Activated CD8-positive, alpha-beta memory T cell treated with anti-CD3 and anti-CD28 coated beads, Interleukin-2, amount 10 ng/mL, durations not matched to agents 7 days and 5 days (primary cell): ENCODE results near the gene KATNB1. TPM values are rescaled to one million over a fixed set of nuclear protein-coding genes. Genes with fewer than 3 reads are reported as not detected.
"Not testable (repeated sequence)": the region's sequence is repeated elsewhere in the genome, so short reads cannot be mapped to it uniquely, and the experiment has no call there.

Experiments used
- ATAC-seq: fragments of 150-1000 bp; cut with Tn5 transposase; one replicate; pipeline ENCODE4 v1.10.0; 2021; ENCODE audit warnings: moderate library complexity
- CTCF ChIA-PET: fragments of 350-600 bp; sonication (Branson Sonifier 250); formaldehyde crosslinking; loops from one replicate; lab custom pipeline; 2021; ENCODE audit warnings: antibody characterized with exemption; lab: Charles Lee
- DNase-seq: peaks from one replicate; pipeline ENCODE4 v3.0.0-alpha.2; 2020
- H3K27ac Mint-ChIP-seq: one replicate; pipeline ENCODE4 v1.8.0; 2021; ENCODE audit warnings: mild to moderate bottlenecking, mixed read lengths
- H3K27me3 Mint-ChIP-seq: one replicate; pipeline ENCODE4 v1.8.0; 2021; ENCODE audit warnings: mixed read lengths
- H3K36me3 Mint-ChIP-seq: one replicate; pipeline ENCODE4 v1.8.0; 2021; ENCODE audit warnings: mild to moderate bottlenecking, mixed read lengths
- H3K4me1 Mint-ChIP-seq: one replicate; pipeline ENCODE4 v1.8.0; 2021; ENCODE audit warnings: mixed read lengths
- H3K4me3 Mint-ChIP-seq: one replicate; pipeline ENCODE4 v1.8.0; 2021; ENCODE audit warnings: mild to moderate bottlenecking, moderate library complexity, mixed read lengths
- H3K9me3 Mint-ChIP-seq: one replicate; pipeline ENCODE4 v1.8.0; 2022; ENCODE audit warnings: low read depth, mixed read lengths
- total RNA-seq, 2 experiments: library from RNA; stranded (reverse); gene quantifications; one replicate each; pipeline ENCODE4 v1.2.3, GENCODE V29; 2021

KATNB1 gene
- total RNA-seq, 2 experiments from 2014 or later: 41.6 to 43.9 TPM

DNA sequence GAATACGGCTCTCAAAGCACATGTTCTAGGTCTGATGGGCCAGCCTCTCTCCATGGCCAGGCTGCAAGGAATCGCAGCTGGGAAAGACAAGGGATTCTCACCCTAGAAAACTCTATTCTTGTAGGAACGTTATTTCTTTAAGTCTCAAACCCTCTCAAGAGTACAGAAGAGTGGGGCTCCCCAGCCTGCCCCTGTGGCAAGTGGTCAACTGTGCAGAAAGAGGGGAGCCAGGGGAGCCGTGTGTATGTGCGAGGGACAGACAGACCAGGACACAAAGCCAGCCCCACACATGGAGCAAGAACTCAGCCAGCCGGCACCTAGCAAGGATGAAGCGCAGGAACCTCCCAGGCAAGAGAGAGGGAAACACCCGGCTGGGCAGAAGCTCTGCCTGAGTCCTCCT is 50.4 kb downstream of the KATNB1 start:
- CTCF ChIA-PET: no interaction called here
- Mint-ChIP-seq H3K9me3 (no peaks in the 10 kb centered on the region), H3K36me3 (no peaks in the 10 kb centered on the region), H3K4me3 (no peak overlapping the region), H3K27me3 (no peaks in the 10 kb centered on the region), H3K27ac (no peak overlapping the region), H3K4me1 (no peaks in the 10 kb centered on the region)
- DNase-seq (no peak), ATAC-seq (no peak)

DNA sequence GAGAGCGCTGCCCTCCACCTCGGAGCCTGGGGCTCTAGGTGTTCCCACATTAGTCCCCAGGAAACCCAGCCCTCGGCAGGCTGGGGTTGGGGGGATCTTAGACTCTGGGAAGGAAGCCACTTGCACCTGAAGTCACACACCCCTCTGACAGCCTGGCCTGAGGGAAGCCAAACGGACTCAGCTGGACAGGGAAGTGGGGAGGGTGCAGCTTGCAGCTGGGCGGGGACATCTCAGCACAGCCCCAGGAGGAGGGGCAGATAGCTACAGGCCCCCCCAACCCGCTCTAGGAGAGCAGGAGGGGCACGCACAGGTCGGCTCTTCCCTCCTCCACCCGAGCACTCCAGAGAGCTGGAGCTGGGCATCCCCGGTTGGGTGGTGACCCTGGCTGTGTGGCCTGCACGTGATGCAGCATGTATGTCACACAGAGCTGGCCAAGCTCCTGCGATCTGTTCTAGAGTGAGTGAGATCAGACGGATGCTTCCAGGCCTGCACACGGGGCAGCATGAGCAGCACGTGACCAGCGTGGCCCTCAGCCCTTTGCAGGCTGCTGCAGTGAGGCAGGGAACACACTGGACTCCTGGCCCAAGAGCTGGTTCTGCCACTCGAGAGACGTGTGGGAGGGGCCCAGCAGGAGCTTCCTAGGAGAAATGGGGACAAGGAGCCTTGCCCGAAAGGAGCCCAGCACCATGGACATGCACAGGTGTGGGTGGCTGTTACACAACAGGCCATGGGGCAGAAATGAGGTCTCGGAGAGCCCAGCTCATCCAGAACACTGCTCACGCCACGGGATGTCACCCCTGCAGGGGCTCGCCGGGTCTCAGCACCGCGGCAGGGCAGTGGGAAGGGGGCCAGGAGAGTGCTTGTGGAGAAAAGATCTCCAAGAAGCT is 51.3 kb downstream of the KATNB1 start:
- Mint-ChIP-seq H3K27me3 (no peaks in the 10 kb centered on the region), H3K27ac (no peak overlapping the region), H3K9me3 (no peaks in the 10 kb centered on the region), H3K4me1 (no peaks in the 10 kb centered on the region), H3K36me3 (no peaks in the 10 kb centered on the region), H3K4me3 (no peak overlapping the region)
- CTCF ChIA-PET: no interaction called here
- ATAC-seq: no peak
- DNase-seq: no peak

DNA sequence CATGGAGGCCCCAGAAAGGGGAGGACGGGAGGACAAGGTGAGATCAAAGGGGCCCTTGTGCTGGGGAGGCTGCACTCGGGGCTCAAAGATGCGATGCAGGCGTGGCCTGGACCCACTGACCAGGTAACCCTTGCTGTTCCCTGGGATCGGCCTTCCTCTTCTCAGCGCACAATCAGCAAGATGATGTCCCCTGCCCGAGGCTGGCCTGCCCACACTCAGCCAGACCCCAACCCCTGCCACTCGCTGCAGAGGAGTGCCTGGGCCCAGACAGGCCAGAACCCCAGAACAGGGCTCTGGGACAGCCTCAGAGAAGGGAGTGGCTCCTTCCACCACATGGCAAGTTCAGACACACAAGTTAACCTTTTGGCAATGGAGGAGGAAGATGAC is 51.9 kb downstream of the KATNB1 start:
- Mint-ChIP-seq H3K36me3 (no peaks in the 10 kb centered on the region), H3K9me3 (no peaks in the 10 kb centered on the region), H3K4me3 (no peak overlapping the region), H3K27ac (no peak overlapping the region), H3K27me3 (no peaks in the 10 kb centered on the region), H3K4me1 (no peaks in the 10 kb centered on the region)
- CTCF ChIA-PET: no interaction called here
- ATAC-seq (no peak), DNase-seq (no peak)

DNA sequence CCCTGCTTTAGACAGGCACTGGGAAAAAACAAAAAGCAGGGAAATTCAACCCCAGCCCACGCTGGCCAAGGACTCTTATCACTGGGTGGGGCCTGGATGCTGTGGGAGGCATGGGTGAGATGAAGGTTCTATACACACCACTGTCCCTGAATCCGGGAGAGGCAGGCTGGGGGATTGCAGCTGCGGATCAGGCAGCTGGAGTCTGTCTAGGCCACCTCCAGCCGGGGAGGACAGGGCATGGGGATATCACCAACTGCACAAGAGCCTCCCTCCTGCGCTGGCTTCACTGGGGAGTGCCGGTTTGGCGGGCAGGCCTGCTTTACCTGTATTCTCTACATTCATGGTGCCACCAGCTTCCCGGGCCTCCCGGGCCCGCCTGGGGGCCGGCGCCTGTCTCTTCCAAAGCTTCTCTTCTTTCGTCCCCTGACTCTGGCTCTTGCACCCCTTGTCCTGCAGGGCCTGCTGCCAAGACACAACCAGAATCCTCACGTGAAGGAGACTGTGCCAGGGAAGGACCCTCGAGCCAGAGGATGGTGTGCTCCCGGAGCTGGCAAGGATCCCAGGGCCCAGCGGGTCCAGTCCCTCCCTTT is 52.8 kb downstream of the KATNB1 start:
- Mint-ChIP-seq H3K27me3 (no peaks in the 10 kb centered on the region), H3K9me3 (no peaks in the 10 kb centered on the region), H3K36me3 (no peaks in the 10 kb centered on the region), H3K4me1 (no peaks in the 10 kb centered on the region), H3K4me3 (no peak overlapping the region), H3K27ac (no peak overlapping the region)
- CTCF ChIA-PET: no interaction called here
- ATAC-seq (no peak), DNase-seq (no peak)

GRCh38 chr16:57788951-57789350 is 53.4 kb downstream of the KATNB1 start:
- no peak overlapping the region for H3K27ac Mint-ChIP-seq
- CTCF ChIA-PET: no interaction called here
- no peak for ATAC-seq

DNA sequence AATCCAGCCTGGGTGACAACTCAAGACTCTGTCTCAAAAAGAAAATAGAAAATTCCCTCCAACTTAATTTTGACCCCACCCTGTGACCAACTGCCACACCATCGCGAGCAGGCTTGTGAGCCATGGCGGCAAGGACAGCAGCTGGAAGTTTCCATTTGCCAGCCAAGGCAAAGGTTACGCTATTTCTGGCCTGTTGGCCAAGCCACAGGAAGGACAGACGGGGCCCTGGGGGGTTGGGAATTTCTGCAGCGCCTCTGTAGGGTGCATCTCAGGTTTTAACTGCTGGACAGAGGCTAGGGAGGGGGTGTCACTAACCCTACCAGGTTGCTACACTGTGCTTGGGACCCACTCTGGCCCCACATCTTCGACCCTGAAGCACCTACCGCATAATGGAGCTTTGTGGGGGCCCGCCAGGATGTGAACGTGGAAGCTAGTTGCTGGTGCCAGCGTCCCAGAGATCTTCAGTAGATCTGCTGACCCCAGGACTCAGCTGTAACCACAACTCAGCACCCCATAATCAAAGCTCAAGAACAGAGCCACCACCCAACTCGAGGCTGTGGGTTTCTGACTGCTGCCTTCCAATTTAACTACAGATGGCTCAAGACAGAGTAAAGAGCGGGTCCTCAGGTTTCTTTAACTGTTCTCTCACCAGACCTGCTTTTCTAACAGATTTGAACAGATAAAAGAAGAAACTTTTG is 55.8 kb downstream of the KATNB1 start:
- no peak overlapping the region for H3K4me3 Mint-ChIP-seq
- ATAC-seq (no peak), DNase-seq (no peak)
- CTCF ChIA-PET: no interaction called here
- no peaks in the 10 kb centered on the region for H3K27me3 Mint-ChIP-seq
- no peak overlapping the region for H3K27ac Mint-ChIP-seq
- no peaks in the 10 kb centered on the region for H3K4me1 Mint-ChIP-seq
- no peaks in the 10 kb centered on the region for H3K36me3 Mint-ChIP-seq
- no peaks in the 10 kb centered on the region for H3K9me3 Mint-ChIP-seq

More at GRCh38 chr16:57788951-57789350, 53.4 kb downstream of the KATNB1 start:
- Mint-ChIP-seq H3K9me3 (no peaks in the 10 kb centered on the region), H3K36me3 (no peaks in the 10 kb centered on the region), H3K4me1 (no peaks in the 10 kb centered on the region), H3K4me3 (no peak overlapping the region), H3K27me3 (no peaks in the 10 kb centered on the region)
- no peak for DNase-seq

DNA sequence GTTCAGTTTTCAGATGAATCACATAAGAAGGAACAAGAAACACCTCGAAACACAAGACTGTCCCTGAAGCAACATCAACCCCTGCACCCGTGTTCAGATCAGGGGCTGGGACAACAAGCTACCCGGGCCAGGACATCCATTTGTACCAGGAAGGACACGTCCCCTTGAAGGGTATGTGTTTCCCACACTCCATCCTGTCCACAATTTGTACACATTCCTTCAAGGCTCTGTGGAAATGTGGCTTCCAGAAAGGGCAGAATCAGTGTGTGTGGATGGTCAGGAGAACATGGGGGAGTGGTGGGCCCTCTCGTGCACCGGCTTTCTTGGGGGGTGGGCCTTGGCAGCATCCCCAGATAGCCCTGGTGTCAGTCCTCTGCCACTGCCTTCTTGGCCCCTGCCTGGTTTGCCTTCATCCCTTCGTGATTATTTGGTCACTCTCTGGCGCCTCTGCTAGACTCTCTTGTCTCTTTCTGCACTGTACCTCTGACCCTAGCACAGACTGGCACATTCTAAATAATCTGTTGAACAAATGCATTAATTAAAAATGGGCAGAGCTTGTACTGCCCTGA is 56.4 kb downstream of the KATNB1 start:
- CTCF ChIA-PET: interaction anchor here (0.6 to 1.4 kb wide), 2 partner anchors 18 to 34 kb away, joined by 3 to 6 read pairs; no protein-coding TSS in a partner anchor
- H3K27me3 Mint-ChIP-seq: no peaks in the 10 kb centered on the region

GRCh38 chr16:57794849-57795430 is 59.4 kb downstream of the KATNB1 start:
- H3K27me3 Mint-ChIP-seq: peaks cover 5% of the 10 kb centered on the region
- CTCF ChIA-PET: interaction anchor here (1.0 to 2.1 kb wide), 7 partner anchors 9 to 334 kb away, joined by 3 to 5 read pairs (median 3); partner anchors contain the start of gene CFAP20
- H3K4me3 Mint-ChIP-seq: no peak overlapping the region
- H3K27ac Mint-ChIP-seq: no peak overlapping the region
- no peaks in the 10 kb centered on the region for H3K9me3 Mint-ChIP-seq
- peaks cover 14% of the 10 kb centered on the region for H3K4me1 Mint-ChIP-seq
- no peaks in the 10 kb centered on the region for H3K36me3 Mint-ChIP-seq
- ATAC-seq (no peak), DNase-seq (no peak)

More for the DNA sequence above, 56.4 kb downstream of the KATNB1 start:
- Mint-ChIP-seq H3K9me3 (no peaks in the 10 kb centered on the region), H3K4me1 (no peaks in the 10 kb centered on the region), H3K36me3 (no peaks in the 10 kb centered on the region), H3K4me3 (no peak overlapping the region), H3K27ac (no peak overlapping the region)
- DNase-seq: no peak
- no peak for ATAC-seq

- peaks cover 9% of the 10 kb centered on the region for H3K27me3 Mint-ChIP-seq
- no peak overlapping the region for H3K4me3 Mint-ChIP-seq
- H3K36me3 Mint-ChIP-seq: no peaks in the 10 kb centered on the region
- no peak overlapping the region for H3K27ac Mint-ChIP-seq
- CTCF ChIA-PET: interaction anchor here (1.0 to 2.1 kb wide), 6 partner anchors 9 to 334 kb away, joined by 3 to 5 read pairs (median 4); partner anchors contain the start of gene CFAP20
- peak; percentile 63 for DNase-seq
- ATAC-seq: peak; percentile 54
- peaks cover 18% of the 10 kb centered on the region for H3K4me1 Mint-ChIP-seq
- no peaks in the 10 kb centered on the region for H3K9me3 Mint-ChIP-seq
Observed at GRCh38 chr16:57795431-57795878, 59.9 kb downstream of the KATNB1 start.

GRCh38 chr16:57796014-57796413 is 60.4 kb downstream of the KATNB1 start:
- not testable (repeated sequence) for H3K4me3 Mint-ChIP-seq, ATAC-seq, H3K27ac Mint-ChIP-seq, H3K9me3 Mint-ChIP-seq, H3K36me3 Mint-ChIP-seq, DNase-seq
- CTCF ChIA-PET: interaction anchor here (1.0 to 2.1 kb wide), 5 partner anchors 8 to 333 kb away, joined by 3 to 5 read pairs (median 4); partner anchors contain the start of gene CFAP20
- H3K4me1 Mint-ChIP-seq: peaks cover 20% of the 10 kb centered on the region
- H3K27me3 Mint-ChIP-seq: peaks cover 15% of the 10 kb centered on the region

DNA sequence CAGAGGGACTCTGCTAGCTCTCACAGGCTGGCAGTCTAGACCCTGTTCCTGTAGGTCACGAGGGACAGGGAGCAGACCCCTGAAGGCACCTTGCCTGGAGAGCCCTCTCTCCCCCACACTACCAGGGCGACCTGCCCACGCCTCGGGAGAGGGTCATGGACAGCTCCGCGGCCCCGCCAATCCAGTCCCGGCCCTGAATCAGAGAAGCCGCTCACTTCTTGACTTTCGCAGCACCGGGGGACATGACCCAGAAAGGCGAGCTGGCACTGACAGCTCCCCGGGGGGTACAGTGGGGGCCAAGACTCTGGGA is 61.6 kb downstream of the KATNB1 start:
- Mint-ChIP-seq H3K27ac (no peak overlapping the region), H3K9me3 (no peaks in the 10 kb centered on the region), H3K4me1 (peaks cover 20% of the 10 kb centered on the region), H3K4me3 (no peak overlapping the region), H3K36me3 (no peaks in the 10 kb centered on the region), H3K27me3 (peaks cover 23% of the 10 kb centered on the region)
- ATAC-seq: no peak
- CTCF ChIA-PET: no interaction called here
- DNase-seq: no peak

GRCh38 chr16:57797526-57798266 is 62.1 kb downstream of the KATNB1 start:
- H3K9me3 Mint-ChIP-seq: no peaks in the 10 kb centered on the region
- DNase-seq (no peak), ATAC-seq (no peak)
- no peaks in the 10 kb centered on the region for H3K36me3 Mint-ChIP-seq
- CTCF ChIA-PET: no interaction called here
- H3K4me1 Mint-ChIP-seq: peaks cover 22% of the 10 kb centered on the region
- H3K4me3 Mint-ChIP-seq: no peak overlapping the region
- peaks cover 25% of the 10 kb centered on the region for H3K27me3 Mint-ChIP-seq
- no peak overlapping the region for H3K27ac Mint-ChIP-seq
